Hepatocyte (in vitro differentiated cells): Measurements from ENCODE around the gene NDRG3.

Experiments used
- EZH2 ChIP-seq: fragments of 200-600 bp; sonication (generic); IDR thresholded peaks from 2 replicates; pipeline ENCODE4 v1.6.1; 2016; ENCODE audit warnings: antibody characterized with exemption, mild to moderate bottlenecking, borderline replicate concordance
- EZH2phosphoT487 ChIP-seq: fragments of 200-600 bp; sonication (generic); IDR thresholded peaks from one replicate; pipeline ENCODE4 v1.6.1; 2018; ENCODE audit warnings: antibody characterized with exemption, mild to moderate bottlenecking, low read depth, moderate library complexity; ENCODE audit not compliant: unreplicated experiment, severe bottlenecking
- TF ChIP-seq, protein P1 (sequence below): fragments of 200-600 bp; sonication (generic); IDR thresholded peaks from 2 replicates; pipeline ENCODE4 v1.5.1; 2016; ENCODE audit warnings: antibody characterized with exemption, mild to moderate bottlenecking; ENCODE audit not compliant: poor library complexity

DNA sequence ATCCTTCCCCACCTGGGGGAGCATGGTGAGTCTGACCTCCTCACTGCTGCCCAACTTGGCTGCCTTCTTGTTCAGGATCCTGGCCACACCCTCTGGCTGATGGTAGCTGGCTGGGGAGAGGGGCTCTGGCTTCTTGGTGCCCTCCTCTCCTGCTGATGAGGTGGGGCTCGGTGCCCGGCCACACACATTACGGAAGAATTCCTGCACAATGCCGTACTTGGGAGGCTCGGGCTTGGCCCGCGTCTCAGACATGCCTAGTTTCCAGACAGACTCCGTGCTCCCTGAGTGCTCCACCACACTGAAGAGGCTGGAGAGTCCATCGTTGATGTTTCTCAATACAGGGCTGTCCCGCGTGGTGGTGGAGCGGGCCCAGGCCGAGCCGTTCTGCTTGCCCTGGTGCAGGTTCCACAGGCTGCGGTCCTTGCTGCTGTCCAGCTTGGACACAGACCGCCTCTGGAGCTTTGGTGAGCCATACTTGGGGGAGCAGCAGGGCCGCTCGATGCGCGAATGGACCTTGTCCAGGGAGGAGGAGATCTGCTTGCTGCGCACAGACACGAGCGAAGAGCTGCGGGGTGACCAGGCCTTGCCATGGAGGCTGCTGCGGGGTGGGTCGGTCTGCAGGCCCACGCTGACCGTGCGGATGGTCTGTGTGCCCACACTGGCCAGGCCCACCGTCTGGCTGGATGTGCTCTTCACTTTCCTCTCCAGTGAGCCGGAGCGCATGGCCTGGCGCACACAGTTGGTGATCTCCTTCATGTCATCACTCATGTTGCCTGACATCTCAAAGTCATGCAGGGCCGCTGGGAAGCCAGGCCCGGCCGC lies 47.6 kb upstream of the NDRG3 start:
- TF ChIP-seq, protein P1, sequence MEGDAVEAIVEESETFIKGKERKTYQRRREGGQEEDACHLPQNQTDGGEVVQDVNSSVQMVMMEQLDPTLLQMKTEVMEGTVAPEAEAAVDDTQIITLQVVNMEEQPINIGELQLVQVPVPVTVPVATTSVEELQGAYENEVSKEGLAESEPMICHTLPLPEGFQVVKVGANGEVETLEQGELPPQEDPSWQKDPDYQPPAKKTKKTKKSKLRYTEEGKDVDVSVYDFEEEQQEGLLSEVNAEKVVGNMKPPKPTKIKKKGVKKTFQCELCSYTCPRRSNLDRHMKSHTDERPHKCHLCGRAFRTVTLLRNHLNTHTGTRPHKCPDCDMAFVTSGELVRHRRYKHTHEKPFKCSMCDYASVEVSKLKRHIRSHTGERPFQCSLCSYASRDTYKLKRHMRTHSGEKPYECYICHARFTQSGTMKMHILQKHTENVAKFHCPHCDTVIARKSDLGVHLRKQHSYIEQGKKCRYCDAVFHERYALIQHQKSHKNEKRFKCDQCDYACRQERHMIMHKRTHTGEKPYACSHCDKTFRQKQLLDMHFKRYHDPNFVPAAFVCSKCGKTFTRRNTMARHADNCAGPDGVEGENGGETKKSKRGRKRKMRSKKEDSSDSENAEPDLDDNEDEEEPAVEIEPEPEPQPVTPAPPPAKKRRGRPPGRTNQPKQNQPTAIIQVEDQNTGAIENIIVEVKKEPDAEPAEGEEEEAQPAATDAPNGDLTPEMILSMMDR = no peak
- no peak for TF ChIP-seq EZH2
- no peak for TF ChIP-seq EZH2phosphoT487
